Thyroid gland (tissue), 4 donors: ENCODE results near the gene CCK. TPM values are rescaled to one million over a fixed set of nuclear protein-coding genes. Genes with fewer than 3 reads are reported as not detected.

ENCODE experiments used
- DNase-seq, 2 donors: peaks; one replicate each; pipeline ENCODE4 v3.0.0-alpha.2; 2019
- H3K27ac ChIP-seq, 3 donors: fragments of 200-600 bp; sonication (generic); 1 replicate in 2 of 3; 2 replicates in 1 of 3; pipeline ENCODE4 v1.5.1; 2016 to 2019; ENCODE audit warnings: mild to moderate bottlenecking in 1 of 3, moderate library complexity in 1 of 3
- H3K27me3 ChIP-seq: fragments of 200-600 bp; sonication (generic); one replicate; pipeline ENCODE4 v1.5.1; 2019
- H3K36me3 ChIP-seq, 2 donors: fragments of 200-600 bp; sonication (generic); one replicate each; pipeline ENCODE4 v1.5.1; 2016 to 2019
- H3K4me1 ChIP-seq, 2 donors: fragments of 200-600 bp; sonication (generic); one replicate each; pipeline ENCODE4 v1.5.1; 2017 to 2019
- H3K4me3 ChIP-seq, 3 donors: fragments of 200-600 bp; sonication (generic); replicated peaks in 1 of 3; 1 replicate in 2 of 3; 2 replicates in 1 of 3; pipeline ENCODE4 v1.5.1; 2016; ENCODE audit warnings: mild to moderate bottlenecking in 1 of 3
- H3K9me3 ChIP-seq: fragments of 200-600 bp; sonication (generic); one replicate; pipeline ENCODE4 v1.5.1; 2017
- POLR2A ChIP-seq, 2 donors: fragments of 450-650 bp; IDR thresholded peaks; one replicate each; pipeline ENCODE4 v1.6.1; 2017; ENCODE audit warnings: antibody characterized with exemption in 2 of 2, mild to moderate bottlenecking in 2 of 2, moderate library complexity in 1 of 2
- WGBS, 2 donors: methylation state at CpG; one replicate each; pipeline ENCODE4 v1.1.5; 2017; 5-methylcytosine and 5-hydroxymethylcytosine counted together
- intact Hi-C: fragments of 100-400 bp; cut with DNase I; formaldehyde crosslinking; loops from one replicate; pipeline ENCODE4 v1.15.1; 2023
- total RNA-seq, 4 donors: library from RNA; depleted of rRNA; stranded (reverse); fragments of >200 nt; gene quantifications; one replicate each; pipeline ENCODE4 v1.2.3, GENCODE V29; 2016
- TF ChIP-seq, protein P1 (sequence below), 6 experiments: fragments of 200-600 bp in 3 of 6; fragments of 450-650 bp in 3 of 6; sonication (generic) in 3 of 6; IDR thresholded peaks; one replicate each; pipeline ENCODE4 v1.5.1; 2016 to 2019; ENCODE audit warnings: antibody characterized with exemption in 6 of 6, mild to moderate bottlenecking in 2 of 6, inconsistent platforms in 1 of 6, moderate library complexity in 1 of 6

CCK gene
- total RNA-seq, 4 donors from 2014 or later: 0.89 TPM; not detected in 3

- no peak overlapping the region for H3K4me3 ChIP-seq
- H3K27me3 ChIP-seq: no peaks in the 10 kb centered on the region
- intact Hi-C loops: loop anchor here (10.0 kb wide), 1 partner anchor 214 kb away; no protein-coding TSS in a partner anchor
- no peaks in the 10 kb centered on the region for H3K36me3 ChIP-seq
- WGBS, 2 donors: 83 to 92% methylated on average over 5 of the region's 5 CpGs
- H3K9me3 ChIP-seq: no peaks in the 10 kb centered on the region
- TF ChIP-seq POLR2A (IDR thresholded peaks at IDR 0.05): no peak
- TF ChIP-seq, protein P1, sequence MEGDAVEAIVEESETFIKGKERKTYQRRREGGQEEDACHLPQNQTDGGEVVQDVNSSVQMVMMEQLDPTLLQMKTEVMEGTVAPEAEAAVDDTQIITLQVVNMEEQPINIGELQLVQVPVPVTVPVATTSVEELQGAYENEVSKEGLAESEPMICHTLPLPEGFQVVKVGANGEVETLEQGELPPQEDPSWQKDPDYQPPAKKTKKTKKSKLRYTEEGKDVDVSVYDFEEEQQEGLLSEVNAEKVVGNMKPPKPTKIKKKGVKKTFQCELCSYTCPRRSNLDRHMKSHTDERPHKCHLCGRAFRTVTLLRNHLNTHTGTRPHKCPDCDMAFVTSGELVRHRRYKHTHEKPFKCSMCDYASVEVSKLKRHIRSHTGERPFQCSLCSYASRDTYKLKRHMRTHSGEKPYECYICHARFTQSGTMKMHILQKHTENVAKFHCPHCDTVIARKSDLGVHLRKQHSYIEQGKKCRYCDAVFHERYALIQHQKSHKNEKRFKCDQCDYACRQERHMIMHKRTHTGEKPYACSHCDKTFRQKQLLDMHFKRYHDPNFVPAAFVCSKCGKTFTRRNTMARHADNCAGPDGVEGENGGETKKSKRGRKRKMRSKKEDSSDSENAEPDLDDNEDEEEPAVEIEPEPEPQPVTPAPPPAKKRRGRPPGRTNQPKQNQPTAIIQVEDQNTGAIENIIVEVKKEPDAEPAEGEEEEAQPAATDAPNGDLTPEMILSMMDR (IDR thresholded peaks at IDR 0.05): no peak
- H3K27ac ChIP-seq: no peak overlapping the region
- no peaks in the 10 kb centered on the region for H3K4me1 ChIP-seq
- DNase-seq: no peak
These were observed 35.1 kb downstream of the CCK start for GRCh38 chr3:42230860-42231259.

GRCh38 chr3:42229942-42230688 is 35.9 kb downstream of the CCK start:
- H3K27ac ChIP-seq: no peak overlapping the region
- peak in 1 of 2 donors; percentile 9 for DNase-seq
- no peak for TF ChIP-seq POLR2A (IDR thresholded peaks at IDR 0.05)
- TF ChIP-seq, protein P1 (IDR thresholded peaks at IDR 0.05): peak in 4 of 6 experiments; percentile 24 to 58 (median 50)
- WGBS, 2 donors: 28 to 42% methylated on average over 7 to 10 of the region's 14 CpGs
- no peaks in the 10 kb centered on the region for H3K27me3 ChIP-seq
- no peak overlapping the region for H3K4me3 ChIP-seq
- H3K36me3 ChIP-seq: peaks cover 0 to 2% of the 10 kb centered on the region in 2 donors
- no peaks in the 10 kb centered on the region for H3K9me3 ChIP-seq
- H3K4me1 ChIP-seq: no peaks in the 10 kb centered on the region
- intact Hi-C loops: loop anchor here (10.0 kb wide), 1 partner anchor 215 kb away; no protein-coding TSS in a partner anchor

DNA sequence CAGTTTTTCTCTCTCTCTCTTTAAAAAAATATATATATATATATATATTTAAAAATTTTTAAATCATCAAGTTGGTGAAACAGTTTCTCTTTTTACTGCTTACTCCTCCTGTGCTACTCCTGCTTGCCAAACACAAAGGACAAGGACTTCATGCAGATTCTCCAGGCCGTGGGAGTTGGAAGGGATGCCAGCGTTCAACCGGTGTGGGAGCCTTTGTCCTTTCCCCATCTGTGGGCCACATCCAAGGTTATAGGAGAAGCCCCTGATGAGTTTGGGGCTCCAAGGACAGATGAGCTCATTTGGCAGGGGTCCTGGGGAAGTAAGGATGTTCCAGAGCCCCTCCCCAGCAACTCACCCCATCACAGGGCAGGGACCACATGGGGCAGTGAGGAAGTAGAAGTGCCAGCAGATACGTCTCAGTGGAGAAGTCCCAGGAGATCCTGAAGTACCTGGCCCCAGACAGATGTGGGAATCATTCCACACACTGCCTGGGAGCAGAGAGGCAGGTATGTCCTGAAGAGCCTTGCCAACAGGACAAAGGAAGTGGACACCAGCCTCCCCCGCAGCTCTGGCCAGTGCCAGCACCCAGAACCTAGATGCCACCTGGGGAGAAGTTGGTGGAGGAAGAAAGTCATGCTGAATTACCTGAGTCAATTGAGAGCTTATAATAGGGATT is 36.6 kb downstream of the CCK start:
- Histone ChIP-seq H3K27ac (no peak overlapping the region), H3K4me1 (no peaks in the 10 kb centered on the region), H3K4me3 (no peak overlapping the region), H3K27me3 (no peaks in the 10 kb centered on the region), H3K9me3 (no peaks in the 10 kb centered on the region), H3K36me3 (peaks cover 4 to 7% of the 10 kb centered on the region in 2 donors)
- no peak for DNase-seq
- intact Hi-C loops: no loop called here
- 53% methylated on average over 5 of the region's 5 CpGs for WGBS, 2 donors
- TF ChIP-seq, protein P1 (IDR thresholded peaks at IDR 0.05): no peak
- no peak for TF ChIP-seq POLR2A (IDR thresholded peaks at IDR 0.05)

DNA sequence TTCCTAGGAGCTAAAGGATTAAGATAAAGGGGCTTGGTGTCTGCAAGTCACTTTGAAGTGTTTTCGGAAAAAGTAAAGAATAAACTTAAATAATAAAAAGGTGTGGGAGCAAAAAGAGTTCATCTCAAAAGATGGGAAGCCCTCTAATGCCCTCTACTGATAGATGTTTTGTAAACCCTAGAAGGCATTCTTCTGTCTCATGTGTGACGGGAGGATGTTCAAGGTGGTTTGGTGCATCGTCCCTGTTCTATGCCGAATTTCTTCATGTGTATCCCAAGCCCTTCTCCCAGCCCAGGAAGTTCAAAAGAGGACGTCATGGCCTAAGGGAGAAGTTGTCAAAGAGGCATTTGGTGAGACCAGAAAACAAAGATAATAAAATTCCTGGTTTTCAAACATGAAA is 37.2 kb downstream of the CCK start:
- no peak overlapping the region for H3K4me3 ChIP-seq
- TF ChIP-seq POLR2A (IDR thresholded peaks at IDR 0.05): no peak
- TF ChIP-seq, protein P1 (IDR thresholded peaks at IDR 0.05): peak in 1 of 6 experiments; percentile 6
- H3K27ac ChIP-seq: no peak overlapping the region
- intact Hi-C loops: no loop called here
- DNase-seq: no peak
- peaks cover 8 to 14% of the 10 kb centered on the region in 2 donors for H3K36me3 ChIP-seq
- H3K9me3 ChIP-seq: no peaks in the 10 kb centered on the region
- 38 to 41% methylated on average over 5 of the region's 5 CpGs for WGBS, 2 donors
- H3K27me3 ChIP-seq: no peaks in the 10 kb centered on the region
- H3K4me1 ChIP-seq: no peaks in the 10 kb centered on the region
